H9 (cell line): ENCODE results near the gene TCHH. TPM values are rescaled to one million over a fixed set of nuclear protein-coding genes. Genes with fewer than 3 reads are reported as not detected.

ENCODE experiments used
- DNase-seq: peaks from one replicate; pipeline ENCODE4 v3.0.0-alpha.2; 2017
- H2AFZ ChIP-seq: one replicate; pipeline ENCODE4 v1.6.1; 2013; ENCODE audit warnings: mild to moderate bottlenecking, low read length, control low read depth, moderate library complexity
- H2AK5ac ChIP-seq: 2 replicates; pipeline ENCODE4 v1.6.1; 2013; ENCODE audit warnings: low read length, control low read depth, mixed read lengths; ENCODE audit not compliant: insufficient read length
- H2BK120ac ChIP-seq: one replicate; pipeline ENCODE4 v1.6.1; 2013; ENCODE audit warnings: low read depth, mild to moderate bottlenecking, low read length, control low read depth, inconsistent platforms; ENCODE audit not compliant: poor library complexity, severe bottlenecking
- H2BK12ac ChIP-seq: 2 replicates; pipeline ENCODE4 v1.6.1; 2013; ENCODE audit warnings: low read length, control low read depth, mixed read lengths, low read depth; ENCODE audit not compliant: insufficient read length
- H2BK15ac ChIP-seq: 2 replicates; pipeline ENCODE4 v1.6.1; 2013; ENCODE audit warnings: low read depth, low read length, control low read depth
- H2BK20ac ChIP-seq: one replicate; pipeline ENCODE4 v1.6.1; 2013; ENCODE audit warnings: low read depth, mild to moderate bottlenecking, low read length, control low read depth, inconsistent platforms; ENCODE audit not compliant: poor library complexity, severe bottlenecking
- H2BK5ac ChIP-seq: 2 replicates; pipeline ENCODE4 v1.6.1; 2013; ENCODE audit warnings: low read length, control low read depth, mixed read lengths; ENCODE audit not compliant: insufficient read length
- H3K14ac ChIP-seq: 2 replicates; pipeline ENCODE4 v1.6.1; 2013; ENCODE audit warnings: low read length, control low read depth; ENCODE audit not compliant: insufficient read depth
- H3K18ac ChIP-seq: 2 replicates; pipeline ENCODE4 v1.6.1; 2013; ENCODE audit warnings: low read depth, mild to moderate bottlenecking, mixed read lengths, low read length, control low read depth; ENCODE audit not compliant: insufficient read length
- H3K23ac ChIP-seq: 2 replicates; pipeline ENCODE4 v1.6.1; 2013; ENCODE audit warnings: low read length, control low read depth, mixed read lengths, low read depth; ENCODE audit not compliant: insufficient read length
- H3K23me2 ChIP-seq: 2 replicates; pipeline ENCODE4 v1.6.1; 2013; ENCODE audit warnings: low read depth, mild to moderate bottlenecking, mixed read lengths, low read length, control low read depth; ENCODE audit not compliant: insufficient read length, poor library complexity, severe bottlenecking
- H3K27ac ChIP-seq: 2 replicates; pipeline ENCODE4 v1.5.1; 2013; ENCODE audit warnings: low read length, control low read depth, mixed read lengths, low read depth; ENCODE audit not compliant: insufficient read length
- H3K27me3 ChIP-seq: 2 replicates; pipeline ENCODE4 v1.6.1; 2013; ENCODE audit warnings: low read length, control low read depth, inconsistent platforms; ENCODE audit not compliant: insufficient read depth
- H3K4ac ChIP-seq: 2 replicates; pipeline ENCODE4 v1.6.1; 2013; ENCODE audit warnings: low read depth, mild to moderate bottlenecking, control low read depth, inconsistent platforms, low read length, moderate library complexity
- H3K4me1 ChIP-seq: 2 replicates; pipeline ENCODE4 v1.6.1; 2013; ENCODE audit warnings: low read length, control low read depth, inconsistent platforms; ENCODE audit not compliant: insufficient read depth
- H3K4me2 ChIP-seq: 2 replicates; pipeline ENCODE4 v1.6.1; 2013; ENCODE audit warnings: low read length, control low read depth, mixed read lengths; ENCODE audit not compliant: insufficient read length, insufficient read depth
- H3K56ac ChIP-seq: 2 replicates; pipeline ENCODE4 v1.6.1; 2013; ENCODE audit warnings: low read depth, mild to moderate bottlenecking, mixed read lengths, low read length, control low read depth; ENCODE audit not compliant: insufficient read length
- H3K79me1 ChIP-seq: 2 replicates; pipeline ENCODE4 v1.6.1; 2013; ENCODE audit warnings: low read depth, mild to moderate bottlenecking, moderate library complexity, low read length, control low read depth, inconsistent platforms; ENCODE audit not compliant: insufficient read depth, poor library complexity, severe bottlenecking
- H3K79me2 ChIP-seq: 2 replicates; pipeline ENCODE4 v1.6.1; 2013; ENCODE audit warnings: low read length, control low read depth, inconsistent platforms; ENCODE audit not compliant: insufficient read depth
- H3K9ac ChIP-seq: 2 replicates; pipeline ENCODE4 v1.6.1; 2013; ENCODE audit warnings: low read length, control low read depth, mixed read lengths; ENCODE audit not compliant: insufficient read length; ENCODE audit errors: extremely low read depth
- H3K9me3 ChIP-seq: one replicate; pipeline ENCODE4 v1.6.1; 2013; ENCODE audit warnings: low read depth, low read length, inconsistent platforms; ENCODE audit not compliant: control insufficient read depth
- H3T11ph ChIP-seq: one replicate; pipeline ENCODE4 v1.6.1; 2013; ENCODE audit warnings: mild to moderate bottlenecking, low read length, control low read depth, inconsistent platforms
- H4K20me1 ChIP-seq: one replicate; pipeline ENCODE4 v1.6.1; 2013; ENCODE audit not compliant: control insufficient read depth, insufficient read length, insufficient read depth
- H4K5ac ChIP-seq: 2 replicates; pipeline ENCODE4 v1.6.1; 2013; ENCODE audit warnings: low read depth, mild to moderate bottlenecking, mixed read lengths, low read length, control low read depth; ENCODE audit not compliant: insufficient read length
- H4K8ac ChIP-seq: replicated peaks from 2 replicates; pipeline ENCODE4 v1.6.1; 2013; ENCODE audit warnings: low read length, control low read depth, mixed read lengths, low read depth; ENCODE audit not compliant: insufficient read length
- H4K91ac ChIP-seq: 2 replicates; pipeline ENCODE4 v1.6.1; 2013; ENCODE audit warnings: low read depth, mild to moderate bottlenecking, moderate library complexity, mixed read lengths, low read length, control low read depth; ENCODE audit not compliant: insufficient read length
- H3K27ac Mint-ChIP-seq, 3 experiments: 2 replicates in 2 of 3; 3 replicates in 1 of 3; pipeline ENCODE4 v1.8.0; 2020 to 2021; ENCODE audit warnings: mixed read lengths in 3 of 3, mild to moderate bottlenecking in 1 of 3, moderate library complexity in 1 of 3
- H3K27me3 Mint-ChIP-seq: 2 replicates; pipeline ENCODE4 v1.8.0; 2021; ENCODE audit warnings: low read depth, mild to moderate bottlenecking, moderate library complexity, mixed read lengths
- H3K36me3 Mint-ChIP-seq, 3 experiments: 2 replicates in 2 of 3; 3 replicates in 1 of 3; pipeline ENCODE4 v1.8.0; 2020 to 2021; ENCODE audit warnings: low read depth in 3 of 3, mixed read lengths in 3 of 3; ENCODE audit not compliant: insufficient read depth in 1 of 3
- H3K4me1 Mint-ChIP-seq, 2 experiments: 2 replicates each; pipeline ENCODE4 v1.8.0; 2020; ENCODE audit warnings: mixed read lengths in 2 of 2
- H3K4me3 Mint-ChIP-seq, 2 experiments: 2 replicates in 1 of 2; 3 replicates in 1 of 2; pipeline ENCODE4 v1.8.0; 2020 to 2021; ENCODE audit warnings: mild to moderate bottlenecking in 2 of 2, mixed read lengths in 2 of 2, moderate library complexity in 1 of 2
- H3K9me3 Mint-ChIP-seq, 2 experiments: 2 replicates in 1 of 2; 3 replicates in 1 of 2; pipeline ENCODE4 v1.8.0; 2020; ENCODE audit warnings: mild to moderate bottlenecking in 2 of 2, mixed read lengths in 2 of 2, moderate library complexity in 1 of 2
- WGBS: extraction: QIAGEN DNeasy Blood & Tissue Kit; methylation state at CpG from one replicate; pipeline ENCODE4 v1.1.7; 2013; ENCODE audit warnings: missing lambda C conversion rate, low lambda C conversion rate, mixed read lengths; ENCODE audit not compliant: insufficient read length; ENCODE audit errors: extremely low coverage; 5-methylcytosine and 5-hydroxymethylcytosine counted together
- total RNA-seq: library from RNA; stranded (reverse); gene quantifications from 2 replicates; pipeline ENCODE4 v1.2.1, GENCODE V29; 2021
- TF ChIP-seq, protein P1 (sequence below): fragments of 200-600 bp; sonication (generic); conservative IDR thresholded peaks from 3 replicates; pipeline ENCODE4 v1.8.0; 2021; ENCODE audit warnings: antibody characterized with exemption, mild to moderate bottlenecking

TCHH gene
- total RNA-seq, 1 experiment from 2014 or later = not detected

DNA sequence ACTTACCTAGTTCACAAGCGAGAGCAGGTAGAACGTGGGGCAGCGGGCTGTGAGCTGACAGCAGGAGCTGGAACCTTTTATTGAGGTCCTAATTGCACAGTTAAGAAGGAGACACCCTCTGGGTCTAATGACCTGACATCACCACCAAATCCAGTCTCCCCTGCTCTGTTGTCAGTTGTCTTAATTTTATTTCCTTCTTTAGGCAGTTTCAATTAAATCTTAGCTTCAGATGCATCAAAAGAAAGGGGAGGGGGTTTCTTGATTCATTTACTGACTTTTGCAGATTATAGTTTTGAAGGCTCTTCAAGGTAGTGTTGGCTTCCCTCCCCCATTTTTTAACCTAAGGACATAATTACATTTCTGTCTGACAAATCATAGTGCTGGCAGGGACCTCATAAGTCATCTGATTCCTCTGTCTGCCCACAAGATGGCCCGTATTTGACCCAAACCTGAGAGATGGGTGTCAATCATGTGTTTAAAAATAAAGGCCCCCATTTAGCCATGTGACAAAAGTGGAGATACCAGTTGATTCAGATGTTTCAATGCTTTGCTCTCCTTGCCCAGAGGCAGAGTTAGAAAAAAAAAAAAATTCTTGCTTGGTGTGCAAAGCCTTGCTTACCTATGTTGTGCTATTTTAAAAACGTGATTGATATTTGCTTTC lies 26.1 kb downstream of the TCHH start, which contains the start of gene TCHHL1:
Gene TCHHL1 (minus strand): TSS at position 51 of the 661 bp plus-strand sequence. CDS start 921 bp downstream, outside the sequence.
- H4K20me1 ChIP-seq = no peaks in the 10 kb centered on the region
- no peak within 1 kb of the TSS for H3K14ac ChIP-seq
- H2BK5ac ChIP-seq = no peak within 1 kb of the TSS
- no peak within 1 kb of the TSS for H2BK120ac ChIP-seq
- H2BK15ac ChIP-seq = no peak within 1 kb of the TSS
- H2AK5ac ChIP-seq = no peak within 1 kb of the TSS
- no peak within 1 kb of the TSS for H3K9ac ChIP-seq
- H4K5ac ChIP-seq = no peak within 1 kb of the TSS
- no CpG with 5 or more reads among the region's 5 CpGs for WGBS
- no peaks in the 10 kb centered on the region for H3K79me2 ChIP-seq
- H3K56ac ChIP-seq = no peak within 1 kb of the TSS
- no peak within 1 kb of the TSS for H2AFZ ChIP-seq
- H3K18ac ChIP-seq = no peak within 1 kb of the TSS
- Mint-ChIP-seq H3K36me3 (peaks cover 0 to 9% (median 0%) of the 10 kb centered on the region in 3 experiments; a peak in 1 of 7 replicates), H3K27me3 (no peaks in the 10 kb centered on the region), H3K27ac (no peak within 1 kb of the TSS), H3K4me1 (no peaks in the 10 kb centered on the region), H3K9me3 (peaks cover 22 to 28% of the 10 kb centered on the region in 2 experiments), H3K4me3 (no peak within 1 kb of the TSS)
- no peak within 1 kb of the TSS for H2BK20ac ChIP-seq
- H3K27ac ChIP-seq = no peak within 1 kb of the TSS
- TF ChIP-seq, protein P1, sequence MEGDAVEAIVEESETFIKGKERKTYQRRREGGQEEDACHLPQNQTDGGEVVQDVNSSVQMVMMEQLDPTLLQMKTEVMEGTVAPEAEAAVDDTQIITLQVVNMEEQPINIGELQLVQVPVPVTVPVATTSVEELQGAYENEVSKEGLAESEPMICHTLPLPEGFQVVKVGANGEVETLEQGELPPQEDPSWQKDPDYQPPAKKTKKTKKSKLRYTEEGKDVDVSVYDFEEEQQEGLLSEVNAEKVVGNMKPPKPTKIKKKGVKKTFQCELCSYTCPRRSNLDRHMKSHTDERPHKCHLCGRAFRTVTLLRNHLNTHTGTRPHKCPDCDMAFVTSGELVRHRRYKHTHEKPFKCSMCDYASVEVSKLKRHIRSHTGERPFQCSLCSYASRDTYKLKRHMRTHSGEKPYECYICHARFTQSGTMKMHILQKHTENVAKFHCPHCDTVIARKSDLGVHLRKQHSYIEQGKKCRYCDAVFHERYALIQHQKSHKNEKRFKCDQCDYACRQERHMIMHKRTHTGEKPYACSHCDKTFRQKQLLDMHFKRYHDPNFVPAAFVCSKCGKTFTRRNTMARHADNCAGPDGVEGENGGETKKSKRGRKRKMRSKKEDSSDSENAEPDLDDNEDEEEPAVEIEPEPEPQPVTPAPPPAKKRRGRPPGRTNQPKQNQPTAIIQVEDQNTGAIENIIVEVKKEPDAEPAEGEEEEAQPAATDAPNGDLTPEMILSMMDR = no peak
- H4K91ac ChIP-seq = no peak within 1 kb of the TSS
- H3K4ac ChIP-seq = no peak within 1 kb of the TSS
- no peaks in the 10 kb centered on the region for H3K23me2 ChIP-seq
- no peak for DNase-seq
- H3T11ph ChIP-seq = no peak within 1 kb of the TSS
- H3K27me3 ChIP-seq = no peaks in the 10 kb centered on the region
- H2BK12ac ChIP-seq = no peak within 1 kb of the TSS
- H4K8ac ChIP-seq = no peak within 1 kb of the TSS
- no peak within 1 kb of the TSS for H3K23ac ChIP-seq
- no peaks in the 10 kb centered on the region for H3K79me1 ChIP-seq
- H3K4me1 ChIP-seq = no peaks in the 10 kb centered on the region
- H3K9me3 ChIP-seq = peaks cover 13% of the 10 kb centered on the region
- H3K4me2 ChIP-seq = no peak within 1 kb of the TSS
